CD4-positive, alpha-beta T cell treated with Interleukin-6 for 4 hours (primary cell): ENCODE data around the gene FMN1.

Experiments
- DNase-seq: peaks from one replicate; pipeline ENCODE4 v3.0.0-alpha.2; 2020; ENCODE audit warnings: mixed read lengths

FMN1 gene

GRCh38 chr15:32844118-32844711 lies 350.3 kb downstream of the FMN1 start:
- DNase-seq, result no peak

GRCh38 chr15:32843219-32843815 lies 351.2 kb downstream of the FMN1 start:
- no peak for DNase-seq

- no peak for DNase-seq
These were observed 352.4 kb downstream of the FMN1 start for GRCh38 chr15:32842081-32842480.

- DNase-seq, result no peak
These were observed 353.8 kb downstream of the FMN1 start for GRCh38 chr15:32840507-32841245.

GRCh38 chr15:32838820-32839219 lies 355.7 kb downstream of the FMN1 start:
- no peak for DNase-seq

GRCh38 chr15:32838338-32838737 lies 356.2 kb downstream of the FMN1 start:
- no peak for DNase-seq

GRCh38 chr15:32837935-32838334 lies 356.6 kb downstream of the FMN1 start:
- no peak for DNase-seq

- DNase-seq, result no peak
These were observed 360.4 kb downstream of the FMN1 start for GRCh38 chr15:32834156-32834555.

GRCh38 chr15:32833379-32833821 lies 361.1 kb downstream of the FMN1 start:
- DNase-seq, result no peak

- no peak for DNase-seq
These were observed 363.0 kb downstream of the FMN1 start for GRCh38 chr15:32831485-32831884.

- DNase-seq, result no peak
These were observed 364.3 kb downstream of the FMN1 start for GRCh38 chr15:32830241-32830640.

- DNase-seq, result no peak
These were observed 365.1 kb downstream of the FMN1 start for GRCh38 chr15:32829436-32829835.

GRCh38 chr15:32828507-32829186 lies 365.9 kb downstream of the FMN1 start:
- no peak for DNase-seq

- no peak for DNase-seq
These were observed 367.8 kb downstream of the FMN1 start for GRCh38 chr15:32826685-32827084.

GRCh38 chr15:32825219-32825618 lies 369.3 kb downstream of the FMN1 start:
- DNase-seq, result no peak

GRCh38 chr15:32824777-32825176 lies 369.7 kb downstream of the FMN1 start:
- no peak for DNase-seq

- no peak for DNase-seq
These were observed 370.8 kb downstream of the FMN1 start for GRCh38 chr15:32823750-32824149.

- DNase-seq, result no peak
These were observed 371.8 kb downstream of the FMN1 start for GRCh38 chr15:32822739-32823138.

GRCh38 chr15:32819448-32819847 lies 375.1 kb downstream of the FMN1 start:
- DNase-seq, result no peak

- no peak for DNase-seq
These were observed 375.6 kb downstream of the FMN1 start for GRCh38 chr15:32818758-32819447.

- DNase-seq, result no peak
These were observed 376.9 kb downstream of the FMN1 start for GRCh38 chr15:32817577-32817976.

- DNase-seq, result no peak
These were observed 387.2 kb downstream of the FMN1 start for GRCh38 chr15:32807331-32807730.

- DNase-seq, result no peak
These were observed 390.9 kb downstream of the FMN1 start for GRCh38 chr15:32803631-32804030.
